22Rv1 (cell line): ENCODE measurements around the gene C6orf15.

ENCODE experiments used
- H3K27ac ChIP-seq: fragments of 450-650 bp; 2 replicates; pipeline ENCODE4 v1.5.1; 2017
- ZFX ChIP-seq: fragments of 450-650 bp; IDR thresholded peaks from 2 replicates; pipeline ENCODE4 v1.6.1; 2017; ENCODE audit warnings: antibody characterized with exemption, borderline replicate concordance
- TF ChIP-seq, protein P1 (sequence below): fragments of 450-650 bp; IDR thresholded peaks from 2 replicates; pipeline ENCODE4 v1.5.1; 2017; ENCODE audit warnings: mild to moderate bottlenecking

Gene C6orf15

DNA sequence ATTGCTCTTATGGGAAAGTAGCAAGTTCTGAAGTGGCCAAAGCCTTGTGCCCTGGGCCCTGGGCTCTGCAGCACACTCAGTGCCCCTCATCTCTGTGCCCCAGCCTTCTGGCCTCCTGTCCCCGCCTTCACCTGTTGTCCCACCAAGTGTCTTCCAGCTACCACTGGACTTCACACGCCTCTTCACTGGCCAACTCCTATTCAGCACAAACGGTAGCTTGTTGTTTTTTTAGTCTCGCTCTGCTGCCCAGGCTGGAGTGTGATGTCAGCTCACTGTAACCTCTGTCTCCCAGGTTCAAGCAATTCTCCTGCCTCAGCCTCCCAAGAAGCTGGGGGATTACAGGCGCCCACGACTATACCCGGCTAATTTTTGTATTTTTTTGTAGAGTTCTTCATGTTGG, 40.4 kb upstream of the C6orf15 start:
- no peak overlapping the region for H3K27ac ChIP-seq

DNA sequence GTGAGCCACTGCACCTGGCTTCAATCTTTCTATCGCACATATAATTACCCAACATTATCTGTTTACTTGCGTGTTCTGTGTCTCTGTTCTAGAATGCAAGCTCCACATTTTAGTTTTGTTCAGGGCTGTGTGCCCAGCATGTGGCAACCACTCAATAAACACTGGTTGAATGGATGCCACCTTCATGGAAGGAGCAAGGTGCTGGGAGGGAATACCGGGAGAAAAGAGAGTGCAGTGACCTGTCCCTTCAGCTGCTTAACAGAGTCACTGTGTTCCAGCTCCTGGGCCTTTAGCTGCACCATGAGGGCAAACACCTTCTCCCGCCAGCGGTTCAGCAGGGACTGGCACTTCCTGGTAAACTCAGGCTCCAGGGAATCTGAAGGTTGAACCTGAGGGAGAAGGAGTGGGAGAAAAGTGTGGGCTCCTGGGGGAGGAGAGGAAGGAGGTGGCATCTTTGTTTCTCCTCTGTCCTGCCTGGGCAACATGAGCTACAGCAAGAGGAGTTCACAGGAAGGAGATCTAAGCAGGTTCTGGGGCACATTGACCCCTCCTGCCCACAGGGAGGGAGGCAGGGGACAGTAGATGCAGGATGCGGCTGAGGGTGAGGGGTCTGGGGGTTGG, 37.6 kb upstream of the C6orf15 start:
- no peak overlapping the region for H3K27ac ChIP-seq
- TF ChIP-seq, protein P1, sequence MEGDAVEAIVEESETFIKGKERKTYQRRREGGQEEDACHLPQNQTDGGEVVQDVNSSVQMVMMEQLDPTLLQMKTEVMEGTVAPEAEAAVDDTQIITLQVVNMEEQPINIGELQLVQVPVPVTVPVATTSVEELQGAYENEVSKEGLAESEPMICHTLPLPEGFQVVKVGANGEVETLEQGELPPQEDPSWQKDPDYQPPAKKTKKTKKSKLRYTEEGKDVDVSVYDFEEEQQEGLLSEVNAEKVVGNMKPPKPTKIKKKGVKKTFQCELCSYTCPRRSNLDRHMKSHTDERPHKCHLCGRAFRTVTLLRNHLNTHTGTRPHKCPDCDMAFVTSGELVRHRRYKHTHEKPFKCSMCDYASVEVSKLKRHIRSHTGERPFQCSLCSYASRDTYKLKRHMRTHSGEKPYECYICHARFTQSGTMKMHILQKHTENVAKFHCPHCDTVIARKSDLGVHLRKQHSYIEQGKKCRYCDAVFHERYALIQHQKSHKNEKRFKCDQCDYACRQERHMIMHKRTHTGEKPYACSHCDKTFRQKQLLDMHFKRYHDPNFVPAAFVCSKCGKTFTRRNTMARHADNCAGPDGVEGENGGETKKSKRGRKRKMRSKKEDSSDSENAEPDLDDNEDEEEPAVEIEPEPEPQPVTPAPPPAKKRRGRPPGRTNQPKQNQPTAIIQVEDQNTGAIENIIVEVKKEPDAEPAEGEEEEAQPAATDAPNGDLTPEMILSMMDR: no peak
- no peak for TF ChIP-seq ZFX

More for the DNA sequence above, 40.4 kb upstream of the C6orf15 start:
- TF ChIP-seq, protein P1: no peak
- no peak for TF ChIP-seq ZFX

DNA sequence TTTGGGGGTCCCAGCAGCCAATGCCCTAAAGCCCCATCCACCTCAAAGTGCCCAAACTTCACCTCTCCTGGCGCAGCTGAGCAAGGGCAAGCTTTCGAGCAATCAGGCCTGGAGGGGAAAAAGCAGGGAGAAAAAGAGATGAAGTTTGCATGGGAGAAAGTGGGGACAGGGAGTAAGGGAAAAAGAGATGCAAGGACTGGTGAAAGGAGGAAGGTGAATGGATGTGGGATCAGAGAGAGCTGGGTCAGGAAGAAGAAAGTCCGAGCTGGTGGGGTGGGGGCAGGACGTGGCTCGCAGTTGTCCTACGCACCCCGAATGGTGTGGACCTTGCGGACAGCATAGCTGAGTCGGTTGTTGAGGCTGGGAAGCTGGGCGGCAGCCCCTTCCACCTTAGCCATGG, 33.0 kb upstream of the C6orf15 start:
- no peak overlapping the region for H3K27ac ChIP-seq
- no peak for TF ChIP-seq ZFX
- TF ChIP-seq, protein P1: no peak

DNA sequence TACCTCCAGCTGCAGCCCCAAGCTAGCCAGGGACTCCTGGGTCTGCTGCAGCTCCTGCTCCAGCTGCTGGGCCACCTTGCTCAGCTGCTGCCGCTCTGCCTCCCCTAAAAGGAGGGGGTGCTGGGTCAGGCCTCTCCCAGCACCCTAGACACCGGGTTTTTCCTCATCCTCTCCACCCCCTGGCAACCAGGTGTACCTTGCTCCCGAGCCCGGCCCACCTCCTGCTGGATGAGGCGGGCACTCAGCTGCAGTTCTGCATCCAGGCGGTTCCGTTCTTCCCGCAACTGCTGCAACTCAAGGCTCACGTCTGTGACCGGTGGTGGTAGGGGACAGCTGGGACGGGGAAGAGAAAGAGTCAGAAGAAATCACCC, 32.6 kb upstream of the C6orf15 start:
- TF ChIP-seq ZFX: no peak
- TF ChIP-seq, protein P1: no peak
- H3K27ac ChIP-seq: no peak overlapping the region

DNA sequence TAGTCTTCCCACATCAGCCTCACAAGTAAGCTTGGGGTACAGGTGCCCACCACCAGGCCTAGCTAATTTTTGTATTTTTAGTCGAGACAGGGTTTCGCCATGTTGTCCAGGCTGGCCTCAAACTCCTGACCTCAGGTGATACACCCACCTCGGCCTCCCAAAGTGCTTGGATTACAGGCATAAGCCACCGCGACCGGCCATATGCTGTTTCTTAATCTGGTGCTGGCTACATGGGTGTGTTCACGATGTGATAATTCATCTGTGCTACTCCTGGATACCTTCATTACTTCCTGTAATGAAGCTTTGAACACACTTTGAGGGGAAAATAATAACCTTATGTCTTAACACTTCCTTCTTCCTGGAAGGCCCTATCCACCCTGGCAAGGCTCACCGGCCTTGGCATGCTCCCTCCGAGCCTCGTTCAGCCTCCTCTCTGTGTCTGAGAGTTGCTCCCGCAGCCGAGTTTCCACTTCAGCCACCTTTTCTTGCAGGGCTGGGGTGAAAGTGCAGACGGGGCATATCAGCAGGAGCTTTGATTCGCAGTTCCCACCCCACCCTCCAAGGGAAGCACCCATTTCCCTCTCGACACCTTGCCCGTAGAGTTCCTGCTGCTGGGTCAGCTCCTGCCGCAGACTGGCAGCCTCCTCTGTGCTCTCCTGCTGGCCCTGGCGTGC, 32.1 kb upstream of the C6orf15 start:
- TF ChIP-seq, protein P1: no peak
- TF ChIP-seq ZFX: no peak
- H3K27ac ChIP-seq: no peak overlapping the region

DNA sequence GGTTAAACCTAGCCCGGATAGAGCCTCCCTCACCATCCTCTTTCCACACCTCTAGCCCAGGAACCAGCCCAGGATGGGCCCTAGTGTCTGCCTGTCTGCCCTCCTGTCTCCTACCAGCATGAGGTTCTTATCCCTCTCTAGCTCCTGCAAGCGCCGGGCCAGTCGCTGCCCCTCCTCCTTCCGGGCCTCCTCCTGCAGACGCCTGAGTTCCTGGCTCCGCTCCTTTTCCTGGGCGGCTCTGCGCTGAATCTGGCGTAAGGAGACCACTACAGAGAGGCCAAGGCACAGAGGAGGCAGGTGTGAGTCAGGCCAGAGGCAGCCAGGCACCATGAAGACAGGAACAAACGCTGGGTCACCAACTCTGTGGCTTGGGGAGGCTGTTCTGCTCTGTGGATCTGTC, 30.8 kb upstream of the C6orf15 start:
- TF ChIP-seq, protein P1: no peak
- no peak for TF ChIP-seq ZFX
- H3K27ac ChIP-seq: no peak overlapping the region

DNA sequence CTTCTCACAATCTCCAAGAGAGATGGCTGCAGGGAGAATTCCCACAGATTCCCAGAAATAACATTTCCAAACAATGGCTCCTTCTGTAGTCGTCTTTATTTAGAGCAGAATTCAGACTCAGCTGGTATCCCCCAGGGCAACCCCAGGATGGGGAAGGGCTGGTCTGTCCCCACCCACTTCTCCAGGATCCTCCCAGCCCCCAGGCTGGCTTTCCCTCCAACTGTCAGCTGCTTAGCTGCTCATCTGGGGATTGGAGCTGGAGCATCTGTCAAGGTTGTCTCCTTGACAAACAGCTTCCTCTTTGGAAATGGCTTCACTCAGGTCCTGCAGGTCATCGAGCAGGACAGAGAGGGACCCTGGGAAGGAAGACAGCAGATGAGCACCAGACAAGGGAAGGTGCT, 30.0 kb upstream of the C6orf15 start:
- no peak overlapping the region for H3K27ac ChIP-seq
- TF ChIP-seq, protein P1: no peak
- no peak for TF ChIP-seq ZFX
